K562 (cell line): ENCODE measurements around the gene RABL6. TPM values are rescaled to one million over a fixed set of nuclear protein-coding genes. Genes with fewer than 3 reads are reported as not detected.
A peak's percentile ranks its signal among the peaks of the same experiment; 100 is the strongest.
"Not testable (repeated sequence)": the region's sequence is repeated elsewhere in the genome, so short reads cannot be mapped to it uniquely, and the experiment has no call there.

Source experiments
- ARID4B ChIP-seq: sonication (generic); formaldehyde crosslinking; IDR thresholded peaks from 2 replicates; pipeline ENCODE4 v1.8.0; 2022; ENCODE audit warnings: mild to moderate bottlenecking, missing genetic modification reagents
- DPF2 ChIP-seq: fragments of 450-650 bp; IDR thresholded peaks from 2 replicates; pipeline ENCODE4 v1.6.1; 2016
- EP300 ChIP-seq: IDR thresholded peaks from 2 replicates; pipeline ENCODE4 v1.6.1; 2012; ENCODE audit warnings: low read length, improper control_type of control experiment
- FOXA3 ChIP-seq, 2 experiments: fragments of 450-650 bp in 1 of 2; sonication (generic) in 1 of 2; formaldehyde crosslinking; IDR thresholded peaks in 1 of 2; conservative IDR thresholded peaks in 1 of 2; 2 replicates each; pipeline versions ENCODE4 v1.4.0 to v1.8.0; 2020 to 2022; ENCODE audit warnings: mild to moderate bottlenecking in 2 of 2, missing genetic modification reagents in 1 of 2
- GATAD2B ChIP-seq: fragments of 450-650 bp; IDR thresholded peaks from 2 replicates; pipeline ENCODE4 v1.6.1; 2017; ENCODE audit warnings: mild to moderate bottlenecking, borderline replicate concordance
- JUN ChIP-seq, 2 experiments: sonication (generic) in 1 of 2; formaldehyde crosslinking in 1 of 2; IDR thresholded peaks; 2 replicates each; pipeline versions ENCODE4 v1.6.1 to v1.8.0; 2012 to 2022; ENCODE audit warnings: borderline replicate concordance in 2 of 2, mild to moderate bottlenecking in 2 of 2, improper control_type of control experiment in 1 of 2, low read depth in 1 of 2, low read length in 1 of 2, missing genetic modification reagents in 1 of 2
- KDM1A ChIP-seq, 2 experiments: fragments of 450-650 bp; IDR thresholded peaks; 2 replicates each; pipeline ENCODE4 v1.6.1; 2016; ENCODE audit warnings: mild to moderate bottlenecking in 2 of 2
- MEIS2 ChIP-seq: fragments of 450-650 bp; IDR thresholded peaks from 2 replicates; pipeline ENCODE4 v1.6.1; 2014; ENCODE audit warnings: mild to moderate bottlenecking; ENCODE audit not compliant: partially characterized antibody
- RAD21 ChIP-seq, 2 experiments: fragments of 250-450 bp in 1 of 2; fragments of 450-650 bp in 1 of 2; sonication (Bioruptor Pico) in 1 of 2; formaldehyde crosslinking in 1 of 2; IDR thresholded peaks in 1 of 2; conservative IDR thresholded peaks in 1 of 2; 2 replicates each; pipeline versions ENCODE4 v1.4.0 to v1.8.0; 2020 to 2022; ENCODE audit warnings: mild to moderate bottlenecking in 2 of 2, moderate library complexity in 1 of 2
- SMAD4 ChIP-seq: fragments of 250-450 bp; sonication (Bioruptor Pico); conservative IDR thresholded peaks from 2 replicates; pipeline ENCODE4 v1.8.0; 2021; ENCODE audit warnings: inconsistent platforms, mild to moderate bottlenecking, moderate library complexity
- ZNF407 ChIP-seq: fragments of 450-650 bp; IDR thresholded peaks from 2 replicates; pipeline ENCODE4 v1.6.1; 2016; ENCODE audit warnings: low read depth
- polyA plus RNA-seq, 8 experiments: library from polyadenylated mRNA; depleted of rRNA in 4 of 8; stranded (reverse) in 5 of 8; unstranded in 3 of 8; fragments of >200 nt; fragmentation: Nextera tagmentation in 2 of 8; fragmentation: Illumina TruSeq in 1 of 8; extraction: Ambion mirVana in 2 of 8; extraction: Trizol in 1 of 8; gene quantifications; 2 replicates each; pipeline versions ENCODE4 v1.2.1 to v1.2.3, GENCODE V29; 2011 to 2014; ENCODE audit warnings: inconsistent platforms in 1 of 8, missing spikeins in 1 of 8
- total RNA-seq, 7 experiments: library from RNA; depleted of rRNA in 6 of 7; stranded (reverse); fragments of >200 nt in 6 of 7; fragmentation: Illumina TruSeq in 2 of 7; extraction: Trizol in 2 of 7; gene quantifications; 2 replicates each; pipeline versions ENCODE4 v1.2.1 to v1.2.3, GENCODE V29; 2011 to 2021; ENCODE audit warnings: low replicate concordance in 1 of 7

Gene RABL6
- total and polyA plus RNA-seq, 9 of the 15 experiments (the other 6 are each of a cell fraction or from before 2014, with no cell fraction given) = 5.6 to 181 (median 84.5) TPM

GRCh38 chr9:136788644-136789522 is 18.9 kb upstream of the RABL6 start (continued):
- TF ChIP-seq ZNF407 = peak; percentile 85
- peak; percentile 60 for TF ChIP-seq MEIS2
- 0 out of 2 replicates have a peak, but pooled peaks have one; percentile 17 for TF ChIP-seq JUN (IDR thresholded peaks at IDR 0.05; ENCODE audit: borderline replicate concordance, low read depth, low read length)
- not testable (repeated sequence) for TF ChIP-seq JUN (CRISPR knock-in tag; IDR thresholded peaks at IDR 0.05; ENCODE audit: borderline replicate concordance)
- TF ChIP-seq KDM1A (IDR thresholded peaks at IDR 0.05) = peak; percentile 19 to 34; a peak in 1 of 4 replicates
- TF ChIP-seq DPF2 = peak; percentile 67
- 0 out of 2 replicates have a peak, but pooled peaks have one; percentile 25 for TF ChIP-seq GATAD2B
- 0 out of 2 replicates have a peak, but pooled peaks have one; percentile 28 for TF ChIP-seq ARID4B
- TF ChIP-seq RAD21 (CRISPR knock-in tag; conservative IDR thresholded peaks at IDR 0.05 in 1 of 2, IDR thresholded peaks at IDR 0.05 in 1 of 2) = 0 out of 4 replicates have a peak, but pooled peaks of 1 of the 2 experiments have one; percentile 18
- peak; percentile 74 for TF ChIP-seq EP300
- peak; percentile 17 for TF ChIP-seq SMAD4 (CRISPR knock-in tag)
- TF ChIP-seq FOXA3 (CRISPR knock-in tag; conservative IDR thresholded peaks at IDR 0.05 in 1 of 2, IDR thresholded peaks at IDR 0.05 in 1 of 2) = peak; percentile 43 to 49; a peak in 2 of 4 replicates
